GF-D8 (cell line): ENCODE data around the gene SLC24A3.

Experiments used
- DNase-seq: peaks from one replicate; lab custom pipeline; 2025; lab: John Stamatoyannopoulos, UW

Gene SLC24A3

DNA sequence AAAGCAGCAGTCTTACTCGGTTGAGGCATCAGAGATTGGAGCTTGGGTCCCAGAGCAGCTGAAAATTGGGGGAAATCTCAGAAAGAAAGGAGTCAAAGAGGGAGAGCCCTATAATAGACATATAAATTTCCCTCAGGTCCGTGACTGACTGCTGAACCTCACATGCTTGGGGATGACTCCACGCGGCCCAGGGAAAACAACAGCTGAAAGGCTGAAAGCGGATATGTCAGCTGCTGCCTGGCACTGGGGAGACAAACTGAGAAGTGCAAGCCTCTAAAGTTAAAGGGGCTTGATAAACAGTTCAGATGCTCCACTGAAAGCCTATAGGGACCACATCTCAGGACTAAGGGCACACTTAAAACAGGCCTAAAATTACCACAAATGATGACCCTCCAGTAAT, 289.7 kb downstream of the SLC24A3 start:
- DNase-seq: no peak

DNA sequence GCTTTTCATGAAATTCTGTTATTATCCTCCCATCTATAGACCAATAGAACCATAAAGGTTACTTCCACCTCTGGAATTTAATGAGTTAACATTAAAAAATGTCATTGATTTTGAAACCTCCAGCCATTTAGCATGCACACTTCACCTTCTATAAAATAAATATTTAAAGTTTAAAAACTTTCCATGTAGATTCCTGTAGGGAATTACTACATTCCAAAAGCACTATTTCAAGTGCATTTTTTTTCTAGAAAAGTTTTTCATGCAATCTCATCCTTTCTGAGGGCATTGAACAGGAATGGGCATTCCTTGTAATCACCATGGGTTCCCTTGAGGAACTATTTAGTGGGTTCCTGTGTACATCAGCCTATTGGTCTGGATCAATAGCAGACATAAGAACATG, 291.8 kb downstream of the SLC24A3 start:
- no peak for DNase-seq

DNA sequence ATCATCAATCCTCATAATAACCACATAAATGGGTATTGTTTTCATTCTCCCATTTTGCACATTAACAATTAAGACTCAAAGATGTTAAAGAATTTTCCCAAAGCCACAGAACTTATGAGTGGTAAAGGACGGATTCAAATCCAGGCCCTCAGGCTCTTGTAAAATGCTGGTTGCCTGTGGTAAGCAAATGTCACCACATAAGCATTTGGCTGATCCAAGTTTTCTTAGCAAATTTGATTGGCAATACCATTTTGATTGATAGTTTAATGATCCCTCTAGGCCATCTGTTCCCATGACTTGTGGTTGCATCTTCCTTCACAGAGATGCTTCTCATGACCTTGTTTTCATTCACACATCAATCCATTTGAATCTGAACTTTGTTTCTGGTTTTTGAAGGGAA, 293.6 kb downstream of the SLC24A3 start:
- no peak for DNase-seq

DNA sequence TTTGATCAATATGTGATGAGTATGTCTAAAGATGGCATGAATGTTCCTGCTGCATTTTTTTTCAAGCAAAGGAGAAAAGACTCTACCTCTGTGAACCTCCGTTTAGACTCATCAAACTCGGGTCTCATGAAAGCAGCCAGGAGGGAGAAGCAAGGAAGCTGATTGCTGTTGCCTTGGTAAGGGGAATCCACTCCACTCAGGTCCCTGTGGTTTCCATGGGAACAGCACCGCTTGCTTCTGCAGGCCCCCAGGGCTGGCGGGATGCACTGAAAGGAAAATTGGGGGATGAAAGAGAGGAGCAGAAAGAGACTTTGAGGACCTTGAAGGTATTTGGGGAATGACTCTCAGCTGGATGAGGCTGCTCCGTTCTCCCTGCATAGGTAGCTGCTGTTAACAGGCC, 296.0 kb downstream of the SLC24A3 start:
- no peak for DNase-seq

DNA sequence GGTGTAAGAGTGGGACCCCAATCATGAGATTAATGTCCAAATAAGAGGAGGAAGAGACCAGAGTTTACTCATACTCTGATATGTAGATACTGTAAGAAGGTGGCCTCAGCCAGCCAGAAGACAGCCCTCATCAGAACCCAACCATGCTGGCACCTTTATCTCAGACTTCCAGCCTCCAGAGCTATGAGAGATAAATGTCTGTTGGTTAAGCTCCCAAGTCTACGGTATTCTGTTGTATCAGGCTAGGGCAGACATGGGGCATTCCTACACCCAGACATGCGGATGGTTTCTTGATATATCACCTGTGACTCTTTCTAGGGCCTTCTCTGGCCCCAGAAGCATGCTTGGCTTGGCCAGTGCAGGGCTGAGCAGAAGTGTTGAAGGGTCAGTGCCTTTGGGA, 298.2 kb downstream of the SLC24A3 start:
- DNase-seq: no peak

DNA sequence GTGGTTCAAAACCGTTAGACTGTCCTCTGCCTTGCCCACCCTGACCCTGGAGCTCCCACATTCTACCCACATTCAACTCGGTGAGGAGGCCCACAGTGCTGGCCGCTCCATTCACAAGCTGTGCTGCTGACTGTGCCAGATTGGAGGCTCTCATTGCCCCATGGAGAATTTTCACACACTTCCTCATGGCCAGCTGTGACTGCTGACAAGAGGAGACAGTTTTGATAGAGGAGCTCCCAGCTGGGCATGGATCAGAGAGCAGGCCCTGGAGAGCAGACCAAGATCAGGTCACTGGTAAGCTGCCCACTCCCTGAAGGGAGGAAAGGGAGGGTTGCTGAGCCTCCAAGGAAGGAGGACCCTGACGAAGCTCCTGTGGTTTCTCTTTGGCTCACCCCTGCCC, 299.5 kb downstream of the SLC24A3 start:
- DNase-seq: no peak

DNA sequence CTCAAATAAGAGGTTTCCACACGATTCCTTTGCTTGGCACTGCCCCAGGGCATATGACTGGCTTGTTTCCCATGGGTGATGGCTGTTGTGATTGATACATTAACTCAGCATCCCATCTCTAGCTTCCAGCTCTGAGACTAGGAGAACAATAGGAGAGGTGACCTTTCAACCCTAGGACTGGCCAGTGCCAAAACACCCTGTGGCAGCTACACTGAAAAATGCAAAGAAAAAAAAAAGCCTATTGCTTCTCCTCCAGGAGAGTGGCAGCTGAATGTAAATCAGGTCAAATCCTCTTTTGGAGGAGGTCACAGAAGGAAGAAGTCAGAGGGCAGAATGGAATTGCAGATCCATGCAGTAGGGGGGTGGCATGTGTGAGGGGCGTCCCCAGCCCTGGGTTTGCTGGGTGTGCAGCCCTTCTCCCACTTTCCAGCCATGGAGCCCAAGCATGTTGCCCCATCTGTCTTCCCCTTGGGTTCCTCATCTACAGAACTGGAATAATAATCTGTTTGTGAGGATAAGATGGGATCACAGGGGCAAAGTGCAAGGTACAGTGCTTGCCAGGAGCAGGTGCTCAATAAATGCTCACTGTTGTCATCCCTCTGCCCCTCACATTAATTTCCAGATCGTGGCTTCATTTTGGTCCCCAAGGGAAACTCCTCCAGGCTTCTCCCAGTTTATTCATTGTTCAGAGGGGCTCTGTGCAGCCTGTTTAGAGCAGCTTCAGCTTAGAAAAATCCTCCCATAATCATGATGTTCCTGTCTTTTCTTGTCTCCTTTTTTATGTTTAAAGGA, 300.6 kb downstream of the SLC24A3 start:
- DNase-seq: no peak

DNA sequence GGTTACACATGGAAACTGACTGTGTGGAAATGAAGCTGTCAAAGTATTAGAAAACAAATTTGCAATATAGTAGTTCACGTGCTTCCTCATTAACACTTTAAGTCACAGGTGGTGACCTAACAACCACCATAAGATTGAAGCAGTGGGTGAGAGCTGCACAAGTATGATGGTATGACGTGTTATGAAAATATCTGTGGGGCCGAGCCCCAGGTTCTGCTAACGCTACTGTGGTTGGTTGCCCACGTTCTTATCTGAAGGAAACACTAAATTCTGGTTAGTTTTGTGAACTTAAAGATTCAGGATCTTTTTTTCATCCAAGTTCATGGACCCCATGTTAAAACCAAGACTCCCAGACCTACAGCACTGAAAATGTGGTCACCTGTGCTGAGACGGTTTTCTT, 302.6 kb downstream of the SLC24A3 start:
- DNase-seq: no peak

DNA sequence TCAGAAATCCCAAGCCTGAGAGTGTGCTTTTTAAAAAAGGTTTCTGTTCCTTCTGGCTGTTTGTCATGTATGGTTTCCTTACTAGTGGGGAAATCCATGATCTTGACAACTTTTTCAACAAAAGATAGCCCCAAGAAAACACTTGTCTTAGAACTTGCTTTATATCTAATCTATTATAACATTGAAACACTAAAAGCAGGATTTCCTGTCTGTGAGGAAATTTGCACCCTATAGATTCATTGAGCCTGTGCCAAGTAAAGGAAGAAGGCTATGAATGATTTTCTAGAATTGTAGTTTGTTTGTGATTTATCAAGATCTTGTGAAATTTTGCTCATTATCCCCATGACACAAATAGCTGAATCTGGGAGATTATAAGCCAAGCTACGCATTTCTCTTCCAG, 307.0 kb downstream of the SLC24A3 start:
- no peak for DNase-seq

DNA sequence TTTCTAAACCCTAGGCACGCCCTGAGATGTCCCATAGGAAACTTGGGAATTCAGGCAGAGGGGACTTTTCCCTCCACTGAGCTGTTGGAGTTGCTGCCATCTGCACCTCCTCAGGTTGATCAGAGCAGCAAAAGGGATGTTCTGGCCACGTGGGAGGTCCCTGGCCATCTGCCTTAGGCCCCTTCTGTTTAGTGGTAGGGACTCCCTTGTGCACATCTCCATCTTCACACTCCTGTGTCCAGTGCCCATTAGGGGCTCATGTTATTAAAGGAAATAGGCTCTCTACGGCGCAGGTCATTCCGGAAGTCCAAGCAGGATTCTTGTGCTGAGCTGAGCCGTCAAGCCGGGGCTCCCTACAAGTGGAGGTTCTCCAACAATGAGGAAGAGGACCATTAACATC, 307.8 kb downstream of the SLC24A3 start:
- no peak for DNase-seq

DNA sequence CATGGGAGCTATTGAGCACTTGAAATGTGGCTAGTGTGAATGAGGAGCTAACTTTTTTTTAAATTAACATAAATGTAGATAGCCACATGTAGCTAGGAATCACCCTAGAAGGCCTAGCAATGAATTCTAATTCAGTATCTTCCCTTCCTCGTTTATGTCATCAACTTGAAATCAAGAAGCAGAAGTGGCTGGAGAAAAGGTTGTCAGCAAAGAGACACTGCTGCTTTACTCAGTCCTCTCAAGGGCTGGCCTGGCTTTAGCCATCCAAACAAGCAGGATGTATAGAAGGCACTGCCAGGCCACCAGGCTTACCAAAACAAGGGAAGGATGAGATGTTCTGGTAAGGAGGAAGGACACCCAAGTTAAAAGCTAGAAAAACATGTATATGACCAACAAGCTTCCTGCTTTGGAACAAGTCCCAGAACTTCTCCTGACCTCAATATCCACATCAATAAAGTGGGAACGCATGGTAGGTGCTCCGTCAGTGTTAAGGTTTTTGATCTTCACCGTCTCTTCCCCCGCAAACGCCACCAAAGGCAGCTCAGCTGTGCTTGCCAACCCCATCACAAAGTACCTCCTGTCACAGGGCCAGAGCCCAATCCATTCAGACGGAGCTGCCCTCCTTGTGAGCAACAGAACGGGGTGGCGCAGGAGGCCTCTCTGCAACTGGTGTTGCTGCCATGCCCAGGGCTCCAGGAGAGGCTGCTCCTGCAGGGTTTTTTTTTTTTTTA, 309.8 kb downstream of the SLC24A3 start:
- no peak for DNase-seq

DNA sequence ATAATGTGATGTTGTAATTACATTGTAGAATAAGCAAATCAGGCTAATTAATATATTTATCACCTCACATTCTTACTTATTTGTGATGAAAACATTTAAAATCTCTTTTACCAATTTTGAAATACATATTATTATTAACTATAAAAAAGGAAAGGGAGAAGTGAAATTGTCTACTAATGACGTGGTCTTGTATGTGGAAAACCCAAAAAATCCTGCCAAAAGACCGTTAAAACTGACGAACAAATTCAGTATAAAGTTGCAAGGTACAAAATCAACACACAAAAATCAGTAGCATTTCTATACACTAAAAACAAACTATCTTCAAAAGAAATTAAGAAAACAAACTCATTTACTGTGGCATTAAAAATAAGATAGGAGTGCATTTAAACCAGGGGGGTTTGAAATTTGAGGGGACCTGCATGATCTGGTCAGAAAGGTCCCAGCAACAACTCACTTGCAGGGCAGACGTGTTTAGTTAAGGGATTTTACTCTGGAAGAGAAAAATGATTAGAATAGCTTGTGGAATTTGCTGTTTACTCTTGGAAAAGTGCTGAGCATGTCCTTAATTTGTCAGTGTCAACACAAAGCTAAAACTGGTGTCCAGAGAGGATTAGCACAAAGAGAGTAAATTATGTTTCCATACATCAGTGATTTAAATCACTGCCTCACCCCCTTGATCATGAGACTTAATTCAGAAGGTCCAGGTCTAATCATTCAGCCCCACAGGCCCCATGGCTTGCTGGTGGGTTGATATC, 310.6 kb downstream of the SLC24A3 start:
- no peak for DNase-seq

DNA sequence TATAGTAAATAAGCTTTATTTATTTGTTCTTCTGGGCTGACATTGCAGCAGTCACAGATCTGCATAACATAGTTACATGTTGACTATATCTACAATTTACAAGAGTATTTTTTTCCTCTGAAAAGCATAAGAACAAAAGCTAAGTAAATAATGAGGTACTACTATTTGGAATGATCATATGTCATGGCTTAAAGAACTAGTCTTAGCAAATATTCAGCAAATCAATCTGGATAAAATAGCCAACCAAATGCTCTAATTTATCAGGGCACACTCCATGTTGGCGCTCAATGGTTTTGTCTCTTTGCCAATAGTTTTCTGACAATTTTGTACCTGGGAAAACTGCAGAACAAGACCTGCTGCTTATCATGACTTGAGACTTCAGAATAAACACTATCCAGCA, 312.2 kb downstream of the SLC24A3 start:
- DNase-seq: no peak

DNA sequence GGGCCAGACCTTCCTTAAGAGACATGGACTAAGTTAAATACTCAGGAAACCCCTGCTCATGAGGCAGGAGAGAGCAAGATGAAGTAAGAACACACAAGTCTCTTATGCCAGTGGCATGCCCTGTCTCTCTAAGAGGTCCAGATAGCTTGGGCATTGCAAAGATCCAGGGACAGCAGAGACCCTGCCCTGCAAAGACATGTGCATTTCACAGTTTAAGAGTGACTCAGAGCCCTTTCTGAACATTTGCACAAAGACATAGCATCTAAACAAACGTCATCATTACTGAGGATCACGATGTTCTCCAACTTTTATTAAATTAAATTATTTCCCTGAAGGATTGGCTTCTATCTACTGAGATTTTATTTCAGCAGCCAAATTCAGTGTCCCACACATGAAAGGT, 315.1 kb downstream of the SLC24A3 start:
- DNase-seq: no peak

DNA sequence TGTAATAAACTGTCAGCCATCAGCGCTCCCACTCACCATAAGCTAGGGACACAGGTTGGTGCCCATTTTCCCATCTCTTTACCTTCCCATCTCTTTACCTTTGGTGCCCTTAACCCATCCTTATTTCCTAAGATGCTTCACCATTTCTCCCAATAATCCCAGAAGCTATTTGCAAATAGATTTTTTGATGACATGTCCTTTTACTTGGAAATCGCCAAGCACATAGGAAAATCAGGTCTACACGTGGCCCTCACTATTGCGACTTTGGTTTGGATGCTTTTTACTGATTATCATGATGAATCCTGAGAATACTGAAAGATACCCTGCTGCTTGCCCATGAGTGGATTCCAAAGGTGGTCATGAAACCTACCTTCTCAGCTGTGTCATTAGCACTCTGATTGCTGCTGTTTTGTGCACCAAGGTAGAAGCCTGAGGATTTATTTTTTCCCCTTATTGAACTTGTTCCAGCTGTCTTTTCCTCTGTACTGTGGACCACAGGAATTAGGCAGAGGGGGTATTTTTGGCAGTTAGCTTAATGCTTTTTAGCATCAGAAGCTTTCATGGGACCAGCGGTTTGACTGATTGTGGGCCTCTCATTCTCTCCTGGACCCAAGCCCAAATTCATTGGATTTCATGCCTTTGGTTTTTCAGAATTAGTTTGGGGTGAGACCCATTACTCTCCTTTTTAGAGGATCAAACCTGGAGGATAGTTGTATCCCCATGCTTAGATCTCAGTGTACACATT, 316.0 kb downstream of the SLC24A3 start:
- no peak for DNase-seq

DNA sequence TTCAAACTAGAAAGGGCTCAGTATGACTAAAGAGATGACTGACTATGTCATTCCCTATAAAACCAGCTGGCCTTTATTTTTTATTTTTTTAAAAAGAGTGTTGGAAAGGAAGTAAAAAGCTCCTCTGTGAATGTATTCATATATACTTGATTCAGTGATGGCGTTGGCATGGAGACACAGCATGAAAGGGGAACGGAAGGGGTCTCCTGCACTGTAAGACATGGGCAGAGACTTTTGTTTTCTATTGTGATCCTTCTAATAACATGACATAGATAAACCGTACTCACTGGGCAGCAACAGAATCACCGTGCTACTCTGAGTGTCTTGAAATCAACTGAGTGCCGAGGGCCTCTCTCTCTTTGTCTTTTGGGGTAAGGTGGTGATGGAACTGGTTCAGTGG, 317.6 kb downstream of the SLC24A3 start:
- no peak for DNase-seq

DNA sequence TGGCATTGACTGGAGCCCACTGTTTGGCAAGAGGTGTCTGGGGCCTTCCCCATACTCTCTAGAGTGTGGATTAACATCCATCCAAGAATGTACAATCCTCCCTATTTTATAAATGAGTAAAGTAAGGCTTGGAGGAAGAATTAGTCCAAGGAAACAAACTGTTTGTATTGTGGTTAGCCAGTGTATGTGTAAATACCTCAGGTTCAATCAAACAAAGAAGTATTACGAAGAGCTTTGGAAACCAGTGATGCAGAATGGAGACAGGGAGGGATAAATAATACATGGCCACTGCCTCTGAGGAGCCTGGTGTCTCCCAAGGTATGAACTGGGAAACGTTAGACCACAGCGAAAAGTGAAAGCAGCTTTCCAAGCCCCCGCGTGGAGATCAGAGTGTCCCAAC, 319.0 kb downstream of the SLC24A3 start:
- no peak for DNase-seq

DNA sequence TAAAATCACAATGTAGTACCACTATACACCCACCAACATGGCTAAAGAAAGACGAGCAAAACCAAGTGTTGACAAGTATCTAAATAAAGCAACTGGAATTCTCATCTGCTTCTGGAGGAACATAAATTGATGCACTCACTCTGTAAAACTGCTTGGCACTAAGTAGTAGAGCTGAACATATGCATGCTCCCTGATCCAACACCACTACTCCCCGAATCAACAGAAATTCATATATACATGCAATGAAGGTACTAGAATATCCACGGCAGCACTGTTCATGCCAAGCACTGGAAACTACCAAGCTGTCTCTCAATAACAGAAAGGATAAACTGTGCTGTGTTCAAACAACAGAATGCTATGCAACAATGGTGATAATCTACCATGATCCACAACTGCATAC, 326.1 kb downstream of the SLC24A3 start:
- no peak for DNase-seq

DNA sequence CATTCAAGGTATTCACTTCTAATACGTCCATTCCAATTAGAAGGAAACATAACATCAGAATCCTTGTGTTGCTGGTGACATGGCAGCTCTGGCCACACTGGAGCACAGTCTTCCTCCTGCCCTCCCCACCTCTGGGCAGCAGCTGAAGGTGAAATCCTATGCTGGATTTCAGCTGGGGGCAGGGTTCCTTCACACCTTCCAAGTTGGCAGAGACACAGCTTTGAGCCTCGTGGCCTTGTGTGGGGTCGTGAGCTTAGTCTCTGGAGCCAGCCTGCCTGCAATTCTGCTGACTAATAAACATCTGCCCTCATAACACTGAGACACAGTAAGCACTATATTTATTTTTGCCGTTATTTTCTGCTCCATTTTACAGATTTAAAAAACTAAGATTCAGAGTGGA, 326.7 kb downstream of the SLC24A3 start:
- DNase-seq: no peak

DNA sequence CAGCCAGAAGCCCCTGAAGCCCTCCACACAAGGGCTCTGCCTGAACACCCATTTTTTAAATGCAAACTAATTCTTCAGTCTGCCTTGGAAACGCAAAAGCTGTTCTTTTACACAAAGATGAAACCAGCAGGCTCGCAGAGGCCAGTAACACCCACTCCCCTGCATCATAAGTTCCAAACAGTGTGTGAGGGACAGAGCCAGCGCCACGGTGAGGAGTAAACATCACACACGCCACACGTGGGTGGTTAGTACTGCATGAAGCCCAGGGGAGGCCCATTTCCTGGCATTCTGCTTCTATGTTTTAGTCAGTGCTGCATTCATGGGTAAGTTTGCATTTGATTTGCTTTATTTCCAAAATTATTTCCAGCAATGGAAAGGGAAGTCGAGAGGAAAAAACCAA, 327.9 kb downstream of the SLC24A3 start:
- DNase-seq: no peak

DNA sequence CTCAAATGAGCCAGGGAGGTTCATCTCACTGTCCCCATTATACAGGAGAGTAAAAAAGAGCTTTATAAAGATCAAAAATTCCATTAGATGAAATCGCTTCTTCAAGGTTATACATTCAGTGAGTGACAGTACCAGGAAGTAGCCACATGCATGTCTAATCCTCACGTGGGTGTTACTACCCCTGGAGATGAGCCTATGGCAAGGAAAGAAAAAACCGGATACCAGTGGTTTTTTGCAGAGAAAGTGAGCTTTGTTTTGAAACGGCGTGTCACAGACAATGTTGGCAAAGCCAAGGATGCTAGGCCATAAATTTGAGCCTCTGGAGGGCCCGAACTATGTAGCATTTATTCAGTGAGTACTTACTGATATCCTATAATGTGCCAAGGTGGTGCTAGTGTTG, 330.7 kb downstream of the SLC24A3 start:
- no peak for DNase-seq

DNA sequence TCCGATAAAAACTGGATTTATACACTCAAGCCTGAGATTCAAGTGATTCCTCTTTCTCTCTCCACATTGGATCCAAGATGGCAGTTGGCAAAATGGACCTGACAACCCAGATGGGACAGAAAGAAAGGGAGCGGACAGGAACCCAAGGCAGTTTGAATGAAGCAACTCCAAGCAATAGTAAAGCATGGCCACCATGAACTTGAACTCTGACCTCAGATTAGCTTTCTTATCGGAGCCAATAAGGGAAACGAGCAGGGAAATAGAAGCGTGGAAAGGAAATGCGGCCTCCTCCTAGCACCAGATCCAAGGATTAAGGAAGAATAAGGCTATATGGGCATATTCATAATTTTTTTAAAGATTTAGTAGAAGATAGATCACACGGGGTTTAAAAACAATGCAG, 332.2 kb downstream of the SLC24A3 start:
- no peak for DNase-seq
